Loucy (cell line): ENCODE results near the gene NKAIN4.

Source experiments
- H2AFZ ChIP-seq: fragments of 200-600 bp; sonication (generic); 2 replicates; pipeline ENCODE4 v1.6.0; 2016; ENCODE audit warnings: antibody characterized with exemption, mild to moderate bottlenecking, low read length, moderate library complexity
- H3F3A ChIP-seq: fragments of 200-600 bp; 2 replicates; pipeline ENCODE4 v1.6.0; 2016; ENCODE audit warnings: antibody characterized with exemption, low read depth, mild to moderate bottlenecking
- H3K27me3 ChIP-seq: fragments of 200-600 bp; sonication (generic); 2 replicates; pipeline ENCODE4 v1.6.1; 2014; ENCODE audit warnings: low read length, mild to moderate bottlenecking; ENCODE audit not compliant: insufficient read depth, poor library complexity, severe bottlenecking
- H3K36me3 ChIP-seq: fragments of 200-600 bp; sonication (generic); 2 replicates; pipeline ENCODE4 v1.6.1; 2016; ENCODE audit warnings: low read length; ENCODE audit not compliant: insufficient read depth
- H3K4me1 ChIP-seq: fragments of 200-600 bp; sonication (generic); 2 replicates; pipeline ENCODE4 v1.5.1; 2014; ENCODE audit warnings: low read length, mild to moderate bottlenecking; ENCODE audit not compliant: insufficient read depth, poor library complexity, severe bottlenecking
- H3K4me2 ChIP-seq: fragments of 200-600 bp; sonication (generic); 2 replicates; pipeline ENCODE4 v1.6.0; 2014; ENCODE audit warnings: antibody characterized with exemption, low read length, low read depth, mild to moderate bottlenecking; ENCODE audit not compliant: poor library complexity, severe bottlenecking
- H3K4me3 ChIP-seq: fragments of 200-600 bp; sonication (generic); 2 replicates; pipeline ENCODE4 v1.5.1; 2014; ENCODE audit warnings: low read length, mild to moderate bottlenecking, mixed read lengths; ENCODE audit not compliant: poor library complexity, severe bottlenecking
- H3K79me2 ChIP-seq: fragments of 200-600 bp; sonication (generic); 2 replicates; pipeline ENCODE4 v1.6.1; 2014; ENCODE audit warnings: low read length; ENCODE audit not compliant: insufficient read depth
- H3K9ac ChIP-seq: fragments of 200-600 bp; sonication (generic); 2 replicates; pipeline ENCODE4 v1.6.0; 2014; ENCODE audit warnings: mild to moderate bottlenecking, low read depth, low read length, moderate library complexity; ENCODE audit not compliant: poor library complexity, severe bottlenecking
- H3K9me2 ChIP-seq: fragments of 200-600 bp; sonication (generic); replicated peaks from 2 replicates; pipeline ENCODE4 v1.6.1; 2016; ENCODE audit warnings: low read depth, low read length, mixed read lengths
- H3K9me3 ChIP-seq: fragments of 200-600 bp; sonication (generic); 2 replicates; pipeline ENCODE4 v1.6.1; 2014; ENCODE audit warnings: mild to moderate bottlenecking, antibody characterized with exemption, low read length, low read depth; ENCODE audit not compliant: insufficient read depth
- H4K20me1 ChIP-seq: fragments of 200-600 bp; sonication (generic); 2 replicates; pipeline ENCODE4 v1.6.0; 2014; ENCODE audit warnings: antibody characterized with exemption, low read length, mild to moderate bottlenecking; ENCODE audit not compliant: insufficient read depth, poor library complexity, severe bottlenecking
- CTCF ChIP-seq: fragments of 200-600 bp; sonication (generic); conservative IDR thresholded peaks from 2 replicates; pipeline ENCODE4 v1.5.1; 2014; ENCODE audit warnings: mild to moderate bottlenecking, antibody characterized with exemption, low read length
- EZH2phosphoT487 ChIP-seq: fragments of 200-600 bp; IDR thresholded peaks from 2 replicates; pipeline ENCODE4 v1.6.1; 2018; ENCODE audit warnings: antibody characterized with exemption, mild to moderate bottlenecking, moderate library complexity, borderline replicate concordance

Gene NKAIN4

GRCh38 chr20:63298731-63299312 lies 44.6 kb upstream of the NKAIN4 start:
- H3K27me3 ChIP-seq = no peaks in the 10 kb centered on the region
- TF ChIP-seq CTCF (no peak), EZH2phosphoT487 (no peak)
- no peak overlapping the region for H3K4me3 ChIP-seq

GRCh38 chr20:63297796-63298572 lies 43.7 kb upstream of the NKAIN4 start:
- Histone ChIP-seq H3K4me2 (no peak overlapping the region), H3K9me3 (no peaks in the 10 kb centered on the region), H3K9me2 (no peaks in the 10 kb centered on the region), H3K9ac (no peak overlapping the region), H3K36me3 (no peaks in the 10 kb centered on the region), H3K4me1 (no peaks in the 10 kb centered on the region), H3F3A (no peaks in the 10 kb centered on the region), H3K79me2 (no peaks in the 10 kb centered on the region), H2AFZ (no peak overlapping the region), H3K4me3 (no peak overlapping the region), H3K27me3 (no peaks in the 10 kb centered on the region), H4K20me1 (no peaks in the 10 kb centered on the region)
- no peak for TF ChIP-seq EZH2phosphoT487
- TF ChIP-seq CTCF = no peak

More at GRCh38 chr20:63298731-63299312, 44.6 kb upstream of the NKAIN4 start:
- Histone ChIP-seq H3K79me2 (no peaks in the 10 kb centered on the region), H3K36me3 (no peaks in the 10 kb centered on the region), H3K4me1 (no peaks in the 10 kb centered on the region), H3K9me2 (no peaks in the 10 kb centered on the region), H3F3A (no peaks in the 10 kb centered on the region), H3K9ac (no peak overlapping the region), H4K20me1 (no peaks in the 10 kb centered on the region), H3K4me2 (no peak overlapping the region), H2AFZ (no peak overlapping the region), H3K9me3 (no peaks in the 10 kb centered on the region)

GRCh38 chr20:63297371-63297781 lies 43.1 kb upstream of the NKAIN4 start:
- Histone ChIP-seq H3K4me1 (no peaks in the 10 kb centered on the region), H3K27me3 (no peaks in the 10 kb centered on the region), H4K20me1 (no peaks in the 10 kb centered on the region), H3K9ac (no peak overlapping the region), H3K9me3 (no peaks in the 10 kb centered on the region), H3K4me2 (no peak overlapping the region), H2AFZ (no peak overlapping the region), H3F3A (no peaks in the 10 kb centered on the region), H3K36me3 (no peaks in the 10 kb centered on the region), H3K9me2 (no peaks in the 10 kb centered on the region), H3K4me3 (no peak overlapping the region), H3K79me2 (no peaks in the 10 kb centered on the region)
- TF ChIP-seq EZH2phosphoT487 (no peak), CTCF (no peak)
